Measurements from ENCODE around the gene ABAT. TPM values are rescaled to one million over a fixed set of nuclear protein-coding genes. Genes with fewer than 3 reads are reported as not detected.

ABAT gene
- 1 to 10 TPM; 9.3 to 9.8 TPM for total RNA-seq

DNA sequence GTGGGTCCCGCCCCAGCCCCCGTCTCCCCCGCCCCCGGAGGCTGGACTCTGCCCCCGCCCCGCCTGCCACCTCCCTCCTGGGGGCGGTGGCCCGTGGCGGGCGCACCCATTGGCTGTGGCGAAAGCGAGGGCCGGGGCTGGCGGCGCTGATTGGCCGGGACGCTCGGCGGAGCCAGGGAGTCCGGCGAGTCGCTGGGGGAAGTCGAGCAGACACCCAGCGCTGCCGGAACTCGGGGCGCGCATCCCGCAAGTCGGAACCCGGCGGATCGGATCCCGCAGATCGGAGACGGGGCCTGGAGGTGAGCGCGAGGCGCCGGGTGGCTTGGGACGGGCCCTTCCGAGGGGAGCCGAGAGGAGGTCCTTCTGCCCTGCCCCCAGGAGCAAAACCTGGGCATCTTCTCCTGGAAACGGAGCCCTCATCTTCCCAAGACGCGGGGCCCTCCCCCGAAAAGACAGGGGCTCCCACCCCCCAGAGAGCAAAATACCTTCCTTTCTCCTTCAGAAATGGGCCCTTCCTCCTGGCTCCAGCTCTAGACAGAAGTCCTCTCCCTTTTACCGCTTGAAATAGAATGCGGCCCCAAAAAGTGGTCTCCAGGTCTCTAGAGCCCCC lies at the start of gene ABAT:
Gene ABAT, plus strand, starts transcription at position 205 of the 610 bp plus-strand sequence. CDS start 61,123 bp downstream, outside the sequence.
- Histone ChIP-seq H3K4me3 (peak within 1 kb of the TSS; percentile 98), H3K9me3 (no peaks in the 10 kb centered on the region), H3K27me3 (replicated peaks; ENCODE audit: insufficient read depth) (no peaks in the 10 kb centered on the region), H3K36me3 (no peaks in the 10 kb centered on the region), H3K4me1 (ENCODE audit: control insufficient read depth in 1 of 2, low read depth in 2 of 2) (peaks cover 5 to 12% of the 10 kb centered on the region in 2 donors), H3K27ac (peak within 1 kb of the TSS in 1 of 2 donors; percentile 32)
- ATAC-seq (ENCODE audit: insufficient number of reproducible peaks, low FRiP score, low read depth) (peak; percentile 83), DNase-seq (ENCODE audit: low spot score) (peak; percentile 45)
- TF ChIP-seq CTCF (IDR thresholded peaks at IDR 0.05) = no peak

DNA sequence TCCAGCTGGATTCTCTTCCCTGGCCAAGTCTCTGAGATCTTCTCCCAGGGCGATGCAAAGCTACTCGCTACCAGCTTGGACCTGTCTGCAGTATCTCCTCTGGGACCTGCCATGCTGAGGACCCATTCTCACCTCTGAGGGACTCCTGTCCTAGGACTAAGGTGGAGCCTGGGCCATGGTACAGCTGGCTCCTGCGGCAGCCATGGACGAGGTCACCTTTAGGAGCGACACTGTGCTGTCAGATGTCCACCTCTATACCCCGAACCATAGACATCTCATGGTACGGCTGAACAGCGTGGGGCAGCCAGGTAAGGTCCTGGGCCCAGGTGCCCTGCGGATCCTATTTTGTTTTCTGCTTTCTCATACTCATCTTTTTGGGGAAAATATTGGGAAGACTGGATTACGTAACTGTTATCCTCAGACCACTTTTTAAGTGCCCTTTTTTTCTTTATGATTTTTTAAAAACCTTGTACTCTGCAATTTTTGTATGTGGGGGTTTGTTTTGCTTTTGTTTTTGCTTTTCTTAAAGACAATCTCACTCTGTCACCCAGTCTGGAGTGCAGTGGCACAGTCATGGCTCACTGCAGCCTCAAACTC lies 48.8 kb upstream of the ABAT start:
- no peak overlapping the region for H3K4me3 ChIP-seq
- DNase-seq (ENCODE audit: low spot score) (no peak), ATAC-seq (ENCODE audit: insufficient number of reproducible peaks, low FRiP score, low read depth) (no peak)
- no peaks in the 10 kb centered on the region for H3K27me3 ChIP-seq (replicated peaks; ENCODE audit: insufficient read depth)
- H3K27ac ChIP-seq = no peak overlapping the region
- H3K4me1 ChIP-seq (ENCODE audit: control insufficient read depth in 1 of 2, low read depth in 2 of 2) = peaks cover 9 to 18% of the 10 kb centered on the region in 2 donors
- no peaks in the 10 kb centered on the region for H3K9me3 ChIP-seq
- no peak for TF ChIP-seq CTCF (IDR thresholded peaks at IDR 0.05)
- peaks cover 46% of the 10 kb centered on the region for H3K36me3 ChIP-seq

DNA sequence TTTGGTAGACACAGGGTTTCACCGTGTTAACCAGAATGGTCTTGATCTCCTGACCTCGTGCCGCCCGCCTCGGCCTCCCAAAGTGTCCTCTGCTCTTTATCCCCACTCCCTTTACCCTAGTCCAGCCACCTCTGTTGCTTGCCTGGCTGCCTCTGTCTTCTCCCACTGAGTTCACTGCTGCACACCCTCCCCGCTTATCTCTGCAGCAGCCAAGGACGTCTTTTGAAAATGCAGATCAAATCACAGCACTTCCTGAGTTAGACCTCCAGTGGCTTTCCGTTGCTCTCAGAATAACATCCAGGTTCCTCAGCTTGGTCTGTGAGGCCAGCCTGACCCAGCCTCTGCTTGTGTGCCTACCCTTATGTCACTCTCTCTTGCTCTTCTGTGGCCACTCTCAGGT lies 47.5 kb upstream of the ABAT start:
- DNase-seq (ENCODE audit: low spot score) (no peak), ATAC-seq (ENCODE audit: insufficient number of reproducible peaks, low FRiP score, low read depth) (no peak)
- no peaks in the 10 kb centered on the region for H3K9me3 ChIP-seq
- no peaks in the 10 kb centered on the region for H3K27me3 ChIP-seq (replicated peaks; ENCODE audit: insufficient read depth)
- no peak for TF ChIP-seq CTCF (IDR thresholded peaks at IDR 0.05)
- peaks cover 9 to 17% of the 10 kb centered on the region in 2 donors for H3K4me1 ChIP-seq (ENCODE audit: control insufficient read depth in 1 of 2, low read depth in 2 of 2)
- H3K36me3 ChIP-seq = peaks cover 51% of the 10 kb centered on the region
- no peak overlapping the region for H3K27ac ChIP-seq
- H3K4me3 ChIP-seq = no peak overlapping the region

- H3K4me1 ChIP-seq (ENCODE audit: control insufficient read depth in 1 of 2, low read depth in 2 of 2) = peaks cover 6 to 12% of the 10 kb centered on the region in 2 donors
- peaks cover 51% of the 10 kb centered on the region for H3K36me3 ChIP-seq
- no peak overlapping the region for H3K4me3 ChIP-seq
- H3K27me3 ChIP-seq (replicated peaks; ENCODE audit: insufficient read depth) = no peaks in the 10 kb centered on the region
- no peak for DNase-seq (ENCODE audit: low spot score)
- ATAC-seq (ENCODE audit: insufficient number of reproducible peaks, low FRiP score, low read depth) = no peak
- TF ChIP-seq CTCF (IDR thresholded peaks at IDR 0.05) = no peak
- no peaks in the 10 kb centered on the region for H3K9me3 ChIP-seq
- no peak overlapping the region for H3K27ac ChIP-seq
These were observed 47.0 kb upstream of the ABAT start for GRCh38 chr16:8627456-8627855.

- Histone ChIP-seq H3K4me3 (no peak overlapping the region), H3K27me3 (replicated peaks; ENCODE audit: insufficient read depth) (no peaks in the 10 kb centered on the region), H3K9me3 (no peaks in the 10 kb centered on the region), H3K36me3 (peaks cover 59% of the 10 kb centered on the region), H3K27ac (no peak overlapping the region), H3K4me1 (ENCODE audit: control insufficient read depth in 1 of 2, low read depth in 2 of 2) (no peaks in the 10 kb centered on the region)
- no peak for TF ChIP-seq CTCF (IDR thresholded peaks at IDR 0.05)
- no peak for DNase-seq (ENCODE audit: low spot score)
- no peak for ATAC-seq (ENCODE audit: insufficient number of reproducible peaks, low FRiP score, low read depth)
These were observed 45.3 kb upstream of the ABAT start for GRCh38 chr16:8628981-8629725.
